ENCODE results near the gene NPW. TPM values are rescaled to one million over a fixed set of nuclear protein-coding genes. Genes with fewer than 3 reads are reported as not detected.

Gene NPW
- total and polyA plus RNA-seq, 9 of the 15 experiments (the other 6 are each of a cell fraction or from before 2014, with no cell fraction given) = 0.14 to 4.0 (median 2.6) TPM; not detected in 4

- Histone ChIP-seq H2AFZ (ENCODE audit: low read depth, low read length) (no peak overlapping the region), H3K27me3 (ENCODE audit: control insufficient read depth in 2 of 2, insufficient read depth in 2 of 2, low read length in 2 of 2) (no peaks in the 10 kb centered on the region), H3K4me1 (replicated peaks in 1 of 2; ENCODE audit: control insufficient read depth in 2 of 2, insufficient read depth in 2 of 2, low read length in 2 of 2) (peaks cover 8 to 51% of the 10 kb centered on the region in 2 experiments), H3K9me1 (ENCODE audit: control insufficient read depth, insufficient read depth, low read length) (no peaks in the 10 kb centered on the region), H3K79me2 (ENCODE audit: control insufficient read depth, insufficient read depth, low read length) (peaks cover 31% of the 10 kb centered on the region), H3K36me3 (ENCODE audit: control insufficient read depth, insufficient read depth, low read length) (peaks cover 83% of the 10 kb centered on the region), H3K9ac (ENCODE audit: insufficient read depth in 1 of 2, low read depth in 2 of 2, low read length in 2 of 2) (peak overlapping the region in 1 of 2 experiments; percentile 13; a peak in 1 of 4 replicates), H3K9me3 (replicated peaks; ENCODE audit: control insufficient read depth, insufficient read depth, low read depth, low read length) (no peaks in the 10 kb centered on the region), H4K20me1 (replicated peaks; ENCODE audit: control insufficient read depth, insufficient read depth, low read length) (peaks cover 3% of the 10 kb centered on the region), H3K27ac (ENCODE audit: extremely low read depth, low read depth, low read length) (no peak overlapping the region), H3K4me3 (no peak overlapping the region), H3K4me2 (ENCODE audit: insufficient read depth, low read length) (no peak overlapping the region)
- intact Hi-C loops (cut with micrococcal nuclease) (no loop called here), in situ Hi-C loops (cut with MboI) (no loop called here)
- CTCF ChIA-PET (ENCODE audit: low intra/inter-chr PET ratio) = no interaction called here
- ATAC-seq = no peak
- TF ChIP-seq ZNF311 (CRISPR knock-in tag; IDR thresholded peaks at IDR 0.05) (no peak), RBFOX2 (IDR thresholded peaks at IDR 0.05; ENCODE audit: low read depth, low read length) (peak; percentile 43; the same call in 1 of the 2 replicates), POLR2G (IDR thresholded peaks at IDR 0.05; ENCODE audit: low read depth, low read length) (peak; percentile 64)
- 86% methylated on average over 15 of the region's 27 CpGs for WGBS (ENCODE audit: insufficient coverage, low coverage, missing lambda C conversion rate)
- BruUV-seq (replicated peaks) = TSS peak; percentile 33
- FAIRE-seq = no peak
- DNase-seq (ENCODE audit: extremely low read depth in 1 of 4, low spot score in 3 of 4) = no peak
- POLR2A ChIA-PET = interaction anchor here (0.6 to 3.1 kb wide), 5 partner anchors 10 to 387 kb away, joined by 3 to 13 read pairs (median 5); partner anchors contain the start of genes IFT140, TRAF7 and ZNF598
Observed at GRCh38 chr16:1998360-1998835, 21.2 kb upstream of the NPW start.

Measured in K562 (cell line).